Uterus (tissue), 2 donors: ENCODE results near the gene CRLF1.

Experiments
- CTCF ChIP-seq, 4 experiments: fragments of 200-600 bp in 2 of 4; fragments of 450-650 bp in 2 of 4; sonication (generic) in 2 of 4; IDR thresholded peaks; one replicate each; pipeline ENCODE4 v1.5.1; 2016 to 2019; ENCODE audit warnings: antibody characterized with exemption in 4 of 4, mild to moderate bottlenecking in 2 of 4, moderate library complexity in 1 of 4
- POLR2A ChIP-seq, 2 donors: fragments of 450-650 bp; IDR thresholded peaks; one replicate each; pipeline ENCODE4 v1.6.1; 2016; ENCODE audit warnings: antibody characterized with exemption in 2 of 2, mild to moderate bottlenecking in 1 of 2, moderate library complexity in 1 of 2

DNA sequence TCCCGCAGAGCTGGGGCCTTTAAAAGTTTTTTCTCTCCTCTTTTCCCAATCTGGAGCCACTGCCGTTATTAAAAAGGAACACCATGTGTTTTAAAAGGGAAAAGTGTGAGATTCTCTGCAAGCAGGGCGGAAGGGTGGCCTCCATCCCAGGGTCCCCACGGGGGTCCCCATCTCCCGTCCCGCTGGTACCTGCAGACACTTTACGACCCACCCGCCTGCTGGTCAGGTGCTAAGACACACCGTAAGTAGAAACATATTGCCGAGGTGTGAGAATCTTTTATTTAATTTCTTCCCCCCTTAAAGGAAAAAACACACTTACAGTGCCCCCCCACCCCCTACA lies 1.8 kb downstream of the CRLF1 start:
- TF ChIP-seq CTCF (IDR thresholded peaks at IDR 0.05) (no peak), POLR2A (IDR thresholded peaks at IDR 0.05) (no peak)
